Thyroid gland (tissue), 4 donors: ENCODE measurements around the gene RXFP2.

Experiments
- CTCF ChIP-seq, 6 experiments: fragments of 200-600 bp in 3 of 6; fragments of 450-650 bp in 3 of 6; sonication (generic) in 3 of 6; IDR thresholded peaks; one replicate each; pipeline ENCODE4 v1.5.1; 2016 to 2019; ENCODE audit warnings: antibody characterized with exemption in 6 of 6, mild to moderate bottlenecking in 2 of 6, inconsistent platforms in 1 of 6, moderate library complexity in 1 of 6
- POLR2A ChIP-seq, 2 donors: fragments of 450-650 bp; IDR thresholded peaks; one replicate each; pipeline ENCODE4 v1.6.1; 2017; ENCODE audit warnings: antibody characterized with exemption in 2 of 2, mild to moderate bottlenecking in 2 of 2, moderate library complexity in 1 of 2

GRCh38 chr13:31761951-31762350 is 22.6 kb downstream of the RXFP2 start:
- no peak for TF ChIP-seq CTCF (IDR thresholded peaks at IDR 0.05)
- no peak for TF ChIP-seq POLR2A (IDR thresholded peaks at IDR 0.05)
